ENCODE results near the gene LPCAT1.

Gene LPCAT1

DNA sequence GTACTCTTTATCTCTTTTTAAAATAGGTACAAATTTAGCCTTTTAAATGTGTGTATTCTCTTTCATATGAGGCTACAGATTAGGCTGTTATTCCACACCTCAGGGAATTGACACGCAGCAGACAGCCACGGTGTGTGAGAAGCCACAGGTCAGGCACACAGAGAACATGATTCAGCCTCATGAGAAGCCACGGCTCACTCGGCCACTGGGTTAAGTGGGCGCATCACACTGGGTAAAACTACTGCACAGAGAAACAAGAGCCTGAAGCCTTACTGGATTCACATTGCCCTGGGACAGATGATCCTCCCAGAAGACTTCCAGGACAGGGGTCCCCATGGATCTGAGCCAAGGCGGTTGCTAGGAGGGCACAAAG, 28.2 kb downstream of the LPCAT1 start:
- no peak for DNase-seq (ENCODE audit: low spot score)

DNA sequence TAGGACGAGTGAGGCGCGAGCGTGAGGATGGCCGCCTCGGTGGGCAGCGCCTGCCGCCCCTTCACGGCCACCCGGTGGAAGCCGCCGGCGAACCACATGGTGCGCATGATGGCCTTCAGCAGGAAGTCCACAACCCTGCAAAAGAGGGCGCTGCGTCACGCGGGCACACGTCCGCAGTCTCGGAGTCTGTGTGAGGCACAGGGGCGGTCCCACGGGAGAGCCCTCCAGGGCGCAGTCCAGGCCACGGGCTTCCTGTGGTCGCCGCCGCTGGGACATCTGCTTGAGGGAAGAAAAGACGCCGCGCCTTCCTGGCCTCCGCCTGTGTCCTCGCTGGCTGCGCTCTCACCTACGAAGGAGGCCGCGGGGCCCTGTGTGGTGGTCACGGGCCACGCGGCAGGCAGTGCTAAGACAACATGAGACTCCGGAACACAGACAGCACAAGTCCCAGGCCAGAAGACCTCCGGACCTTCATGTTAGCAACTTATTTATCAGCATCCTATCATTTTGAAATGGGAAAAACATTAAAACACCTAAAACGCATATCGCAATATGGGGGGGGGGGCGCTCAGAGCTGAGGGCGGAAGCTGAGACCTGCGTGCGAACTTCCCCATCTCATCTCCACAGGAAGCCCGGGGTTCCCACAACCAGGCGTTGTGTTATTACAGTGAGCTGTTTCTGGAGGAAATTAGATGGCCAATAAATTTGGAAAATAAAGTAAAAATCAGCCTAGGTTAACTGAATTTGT, 28.8 kb downstream of the LPCAT1 start:
- DNase-seq (ENCODE audit: low spot score), result no peak

DNA sequence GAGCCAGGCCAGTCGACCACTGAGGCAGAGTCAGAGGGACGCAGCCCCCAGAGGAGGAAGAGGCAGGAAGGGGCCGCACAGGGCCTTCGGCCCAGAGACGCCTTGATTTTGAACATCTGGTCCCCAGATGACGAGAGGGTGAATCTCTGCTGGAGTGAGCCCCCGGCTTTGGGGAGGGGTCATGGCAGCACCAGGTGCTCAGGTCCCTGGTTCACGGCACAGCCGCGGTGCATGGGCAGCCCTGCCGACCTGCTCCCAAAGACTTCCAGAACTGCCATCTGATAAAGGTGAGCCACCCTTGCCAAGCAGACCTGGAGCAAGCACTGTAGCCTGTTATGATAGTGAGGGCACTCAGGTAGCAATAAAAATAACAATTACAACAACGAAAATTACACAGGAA, 29.8 kb downstream of the LPCAT1 start:
- DNase-seq (ENCODE audit: low spot score), result no peak

DNA sequence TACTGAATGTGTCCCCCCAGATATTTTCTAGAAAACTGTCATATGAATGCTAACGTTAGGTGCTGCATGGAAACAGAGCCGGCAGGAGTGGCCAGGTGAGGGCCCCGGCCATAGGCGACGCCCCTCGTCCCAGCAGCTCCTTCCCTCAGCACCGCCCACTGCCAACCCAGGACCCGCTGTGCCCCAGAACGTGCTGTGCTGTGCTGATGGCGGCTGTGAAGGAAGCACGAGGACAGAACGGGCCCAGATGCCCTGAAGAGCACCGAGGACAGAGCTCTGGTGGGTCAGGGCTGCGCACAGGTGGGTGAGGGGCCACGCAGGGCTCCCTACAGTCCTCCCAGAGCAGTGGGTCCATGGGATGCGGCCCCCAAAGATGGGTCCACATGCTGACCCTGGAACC, 30.3 kb downstream of the LPCAT1 start:
- no peak for DNase-seq (ENCODE audit: low spot score)

DNA sequence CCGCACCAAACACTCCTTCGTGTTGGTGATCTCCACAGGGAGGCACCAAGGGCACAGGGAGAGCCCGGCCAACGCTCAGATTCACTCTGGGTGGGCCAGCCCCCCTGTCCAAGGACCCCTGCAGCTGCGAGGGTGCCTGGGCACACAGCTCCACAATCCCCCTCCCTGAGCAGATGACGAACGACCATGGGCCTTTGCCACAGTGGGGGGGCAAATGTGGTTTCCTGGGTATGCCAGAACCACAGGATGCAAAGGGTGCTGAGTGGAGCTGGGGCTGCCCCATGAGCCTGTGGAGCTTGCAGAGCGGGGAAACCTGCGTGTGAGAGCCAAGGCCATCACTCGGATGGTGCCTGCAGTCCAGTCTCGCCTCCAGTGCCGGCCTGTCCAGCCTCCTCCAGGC, 31.0 kb downstream of the LPCAT1 start:
- no peak for DNase-seq (ENCODE audit: low spot score)

DNA sequence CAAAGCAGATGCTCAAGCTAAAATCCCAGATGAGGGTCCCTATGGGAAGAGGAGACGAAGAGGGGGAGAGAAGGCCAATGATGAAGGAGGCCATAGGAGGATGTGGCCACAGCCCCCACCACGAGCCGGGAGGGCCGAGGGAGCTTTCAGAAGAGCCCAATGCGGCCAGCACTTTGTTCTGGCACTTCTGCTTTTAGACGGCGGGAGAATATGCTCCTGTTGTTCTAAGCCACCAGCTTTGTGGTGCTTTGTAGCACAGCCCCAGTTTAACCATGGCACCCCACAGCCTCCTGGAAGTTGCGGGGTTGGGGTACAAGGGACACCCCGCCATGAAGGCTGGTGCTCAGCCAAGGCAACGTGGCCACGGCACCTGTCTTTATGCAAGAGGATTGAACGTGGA, 33.4 kb downstream of the LPCAT1 start:
- DNase-seq (ENCODE audit: low spot score), result no peak

DNA sequence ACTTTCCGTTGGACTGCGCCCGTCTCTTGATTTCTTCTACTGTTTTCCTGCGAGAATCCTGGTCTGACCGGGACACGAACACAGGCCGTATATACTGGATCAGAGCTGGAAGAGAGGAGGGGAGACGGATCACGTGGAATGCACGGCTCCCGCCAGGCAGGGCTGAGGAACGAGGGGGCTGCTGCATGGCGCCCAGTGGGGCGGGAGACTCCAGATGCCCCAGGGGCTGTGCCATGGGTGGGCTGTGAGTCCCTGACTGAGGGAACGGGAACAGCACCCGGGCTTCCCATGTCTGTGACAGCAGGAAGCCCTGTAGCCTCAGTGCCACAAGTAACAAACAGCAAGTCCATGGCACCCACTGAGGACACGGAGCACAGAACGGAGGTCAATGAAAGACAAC, 34.0 kb downstream of the LPCAT1 start:
- DNase-seq (ENCODE audit: low spot score), result no peak

DNA sequence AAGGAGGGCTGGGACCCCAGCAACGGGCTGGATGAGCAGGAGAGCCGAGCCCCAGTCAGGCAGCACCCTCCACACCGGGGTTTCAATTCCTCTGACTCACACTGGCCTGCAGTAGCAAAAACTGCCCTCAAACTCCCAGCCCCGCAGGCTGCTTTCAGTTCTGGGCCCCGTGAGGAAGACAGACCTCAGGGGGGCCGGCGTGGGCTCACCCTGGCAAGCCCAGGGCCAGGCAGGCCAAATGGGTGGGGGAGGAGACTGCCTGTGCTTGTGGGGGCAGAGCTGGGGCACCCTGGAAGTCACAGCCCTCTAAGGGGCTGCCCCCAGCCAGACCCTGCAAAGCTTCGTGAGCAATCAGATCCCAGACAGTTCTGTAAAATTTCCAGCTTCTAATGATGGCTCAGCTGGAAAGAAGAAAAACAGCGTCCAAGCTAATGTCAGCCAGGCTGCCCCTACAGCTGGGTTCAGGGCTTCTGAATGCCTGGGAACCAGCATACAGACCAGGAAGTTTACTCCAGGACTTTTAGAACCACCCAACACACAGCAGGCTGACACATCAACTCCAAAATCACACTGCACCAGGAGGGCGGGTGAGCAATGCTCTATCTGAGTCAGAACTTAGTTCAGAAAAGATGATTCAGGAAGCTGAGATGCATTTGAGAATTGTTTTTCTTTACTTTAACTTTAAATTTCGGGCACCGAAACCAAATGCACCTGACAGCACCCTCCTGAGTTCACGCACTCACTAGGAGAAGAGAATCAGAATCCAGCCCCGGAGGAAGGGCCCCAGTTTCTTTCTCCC, 34.7 kb downstream of the LPCAT1 start:
- DNase-seq (ENCODE audit: low spot score), result peak; percentile 75

DNA sequence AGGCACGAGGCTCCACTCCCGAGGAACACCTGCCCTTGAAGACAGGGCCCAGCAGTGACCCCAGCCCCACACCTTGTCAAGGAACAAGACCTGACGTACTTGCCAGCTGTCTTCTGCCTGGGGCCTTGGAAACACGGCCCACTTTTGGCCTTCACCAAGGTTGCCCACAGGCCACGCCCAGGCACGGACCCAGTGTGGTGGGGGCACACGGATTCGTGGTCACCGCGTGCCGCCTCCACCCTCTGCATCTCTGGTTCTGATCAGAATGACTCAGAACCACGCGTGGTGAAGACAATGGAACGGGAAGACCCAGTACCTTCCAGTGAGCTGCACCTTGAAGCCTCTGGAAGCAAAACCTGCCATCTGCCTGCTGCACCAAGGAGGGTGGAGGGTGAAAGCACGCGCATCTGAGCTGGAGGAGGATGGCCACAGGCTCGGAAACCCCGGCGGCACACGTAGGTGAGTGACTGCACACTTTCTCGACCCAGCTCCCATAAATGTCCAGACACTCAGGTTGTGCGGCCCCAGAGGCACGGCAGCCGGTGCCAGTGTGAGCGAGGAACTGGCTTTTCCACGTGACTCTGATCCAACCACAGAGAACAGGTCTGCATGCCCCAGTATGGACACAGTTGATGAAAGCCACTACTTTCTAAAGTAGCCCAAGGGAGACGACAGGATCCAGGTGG, 36.5 kb downstream of the LPCAT1 start:
- no peak for DNase-seq (ENCODE audit: low spot score)

DNA sequence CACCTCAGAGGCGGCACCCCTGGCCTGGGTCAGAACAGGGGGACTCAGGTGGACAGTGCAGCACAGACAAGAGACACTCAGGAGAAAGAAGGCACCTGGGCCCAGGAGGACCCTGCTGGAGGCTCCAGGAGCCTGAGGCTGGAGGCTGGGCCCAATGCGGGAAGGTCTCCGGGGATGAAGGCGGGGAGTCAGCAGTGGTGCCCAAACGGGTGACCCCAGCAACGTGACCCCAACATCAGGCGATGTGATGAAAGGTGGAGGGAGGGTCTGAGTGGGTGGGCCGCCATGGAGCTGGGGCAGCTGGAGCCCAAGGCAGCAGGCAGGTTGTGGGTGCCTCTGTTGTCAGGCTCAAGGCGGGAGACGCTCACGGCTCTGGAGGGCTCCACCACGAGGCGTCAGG, 37.5 kb downstream of the LPCAT1 start:
- no peak for DNase-seq (ENCODE audit: low spot score)

DNA sequence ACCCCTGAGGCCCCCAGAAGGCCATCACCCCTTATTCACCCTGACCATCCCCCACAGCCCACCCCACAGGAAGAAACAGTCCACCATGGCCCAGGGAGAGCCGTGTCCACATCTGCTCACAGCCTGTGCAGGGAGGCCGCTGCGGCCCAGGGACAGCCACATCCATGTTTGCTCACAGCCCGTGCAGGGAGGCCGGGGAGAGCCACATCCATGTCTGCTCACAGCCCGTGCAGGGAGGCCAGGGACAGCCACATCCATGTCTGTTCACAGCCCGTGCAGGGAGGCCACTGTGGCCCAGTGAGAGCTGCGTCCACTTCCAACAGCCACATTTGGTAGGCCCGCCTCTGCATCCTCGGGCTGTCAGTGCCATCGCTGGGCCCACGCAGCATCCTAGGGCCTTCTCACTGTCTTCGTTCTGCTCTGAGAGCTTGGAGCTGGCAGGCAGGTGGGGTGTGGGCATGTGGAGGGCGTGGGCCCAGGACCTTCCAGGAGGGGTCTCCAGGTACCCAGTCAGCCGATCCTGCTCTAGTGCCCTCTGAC, 38.1 kb downstream of the LPCAT1 start:
- DNase-seq (ENCODE audit: low spot score), result no peak

DNA sequence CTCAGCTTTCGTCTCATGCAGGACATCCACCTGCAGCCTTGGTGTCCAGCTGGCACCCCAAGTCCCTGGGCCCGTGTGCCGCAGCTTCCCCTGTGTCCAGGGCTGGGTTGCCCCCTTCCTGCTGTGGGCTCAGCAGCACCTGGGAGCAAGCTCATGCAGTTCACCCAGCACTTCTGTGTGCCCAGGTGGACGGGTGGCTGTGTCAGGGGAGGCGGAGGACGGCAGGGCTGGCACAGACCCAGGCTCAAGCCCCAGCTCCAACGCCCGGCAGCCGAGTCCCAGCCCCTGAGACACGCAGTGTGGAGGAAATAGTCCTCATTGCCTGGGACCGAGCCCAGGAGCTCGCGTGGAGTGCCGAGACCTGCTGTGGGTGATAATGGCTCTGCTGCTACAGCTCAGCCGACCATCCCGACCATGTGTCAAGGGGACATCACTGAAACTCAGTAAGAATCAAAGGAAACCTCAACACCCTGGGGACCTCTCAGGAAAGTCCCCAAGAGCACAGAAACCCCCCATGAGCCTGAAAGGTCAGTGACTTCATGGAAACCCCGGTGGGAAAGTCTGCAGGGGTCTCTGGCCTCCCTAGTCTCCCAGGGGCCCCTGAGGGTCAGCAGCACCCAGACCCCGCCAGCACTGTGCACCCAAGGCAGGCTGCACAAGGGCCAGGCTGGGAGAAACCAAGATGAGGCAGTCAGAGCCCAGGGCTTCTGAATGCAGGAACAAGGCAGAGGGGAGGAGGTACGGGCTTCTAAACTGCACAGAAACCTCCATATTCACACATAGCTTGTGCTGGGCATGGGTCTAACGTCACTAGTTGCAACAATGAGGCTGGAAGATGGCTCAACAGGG, 38.8 kb downstream of the LPCAT1 start:
- no peak for DNase-seq (ENCODE audit: low spot score)

DNA sequence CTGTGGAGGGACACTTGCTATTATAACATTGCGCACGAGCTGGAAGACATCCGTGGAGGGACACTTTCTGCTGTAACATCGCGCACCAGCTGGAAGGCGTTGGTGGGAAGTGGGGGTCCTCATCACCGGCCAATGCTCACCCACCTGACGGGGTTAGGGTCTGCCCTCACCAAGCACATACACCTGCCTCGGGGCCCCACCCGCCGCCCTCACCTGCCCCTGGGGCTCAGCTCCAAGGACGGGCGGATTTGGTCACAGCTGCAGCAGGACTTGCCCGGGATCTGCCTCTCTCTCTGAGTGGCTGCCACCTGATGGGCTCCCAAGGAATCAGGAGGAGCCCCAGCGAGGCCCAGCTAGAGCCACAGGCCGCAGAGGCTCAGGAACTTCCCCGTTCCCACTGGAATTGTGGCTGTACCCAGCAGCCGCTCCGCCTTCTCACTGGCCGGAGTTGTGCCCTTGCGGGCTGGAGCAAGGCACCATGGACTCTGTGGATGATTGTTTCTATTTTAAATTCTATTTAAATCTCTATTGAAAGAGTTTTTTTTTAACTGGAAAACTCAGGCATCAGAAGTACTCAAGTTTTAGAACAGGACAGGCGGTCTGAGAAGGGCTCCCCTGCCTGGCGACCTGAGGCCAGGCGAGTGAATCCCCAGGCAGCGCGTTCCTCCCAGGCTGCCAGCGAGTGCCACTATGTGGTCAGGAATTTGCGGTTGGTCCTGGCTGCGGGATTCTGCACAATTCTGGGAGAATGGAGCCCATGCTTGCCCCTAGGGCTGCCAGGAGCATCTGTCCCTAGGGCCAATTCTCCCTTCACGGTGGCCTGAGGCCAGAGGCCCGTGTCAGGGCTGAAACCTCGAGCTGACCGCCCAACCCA, 39.7 kb downstream of the LPCAT1 start:
- no peak for DNase-seq (ENCODE audit: low spot score)

DNA sequence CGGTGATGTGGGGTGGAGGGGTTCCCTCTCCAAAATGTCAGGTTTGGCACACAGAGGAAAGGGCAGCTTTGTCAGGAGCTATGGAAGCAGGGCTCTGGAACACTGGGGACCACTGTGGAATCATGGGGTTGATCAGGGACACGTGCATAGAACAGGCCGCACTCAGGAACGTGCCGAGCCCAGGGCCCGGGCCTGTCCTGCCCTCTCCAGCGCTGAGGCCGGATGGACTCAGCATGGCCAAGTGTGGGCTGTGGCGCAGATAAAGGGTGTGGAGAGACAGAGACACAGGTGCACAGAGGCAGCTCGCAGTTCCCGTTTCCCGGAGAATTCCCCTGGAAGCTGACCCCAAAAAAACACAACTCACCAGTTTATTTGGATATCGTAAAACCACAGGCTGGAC, 40.7 kb downstream of the LPCAT1 start:
- DNase-seq (ENCODE audit: low spot score), result no peak

DNA sequence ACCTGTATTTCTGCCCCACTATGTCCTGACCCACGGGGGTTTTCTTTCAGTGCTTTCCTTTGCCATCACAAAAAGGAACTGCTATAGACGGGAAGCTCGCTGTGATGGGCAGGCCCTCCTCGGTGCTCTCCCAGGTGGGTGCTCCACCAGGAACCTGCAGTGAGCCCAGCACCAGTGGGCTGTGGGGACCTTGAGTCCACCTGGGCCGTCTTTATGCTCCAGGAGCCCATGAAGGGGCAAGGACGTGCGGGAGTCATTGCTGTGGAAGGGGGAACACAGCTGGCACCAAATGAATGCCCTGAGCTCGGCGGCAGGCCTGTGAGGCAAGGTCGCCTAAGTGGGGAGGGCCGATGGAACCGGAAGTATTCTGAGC, 41.8 kb downstream of the LPCAT1 start:
- DNase-seq (ENCODE audit: low spot score), result no peak

DNA sequence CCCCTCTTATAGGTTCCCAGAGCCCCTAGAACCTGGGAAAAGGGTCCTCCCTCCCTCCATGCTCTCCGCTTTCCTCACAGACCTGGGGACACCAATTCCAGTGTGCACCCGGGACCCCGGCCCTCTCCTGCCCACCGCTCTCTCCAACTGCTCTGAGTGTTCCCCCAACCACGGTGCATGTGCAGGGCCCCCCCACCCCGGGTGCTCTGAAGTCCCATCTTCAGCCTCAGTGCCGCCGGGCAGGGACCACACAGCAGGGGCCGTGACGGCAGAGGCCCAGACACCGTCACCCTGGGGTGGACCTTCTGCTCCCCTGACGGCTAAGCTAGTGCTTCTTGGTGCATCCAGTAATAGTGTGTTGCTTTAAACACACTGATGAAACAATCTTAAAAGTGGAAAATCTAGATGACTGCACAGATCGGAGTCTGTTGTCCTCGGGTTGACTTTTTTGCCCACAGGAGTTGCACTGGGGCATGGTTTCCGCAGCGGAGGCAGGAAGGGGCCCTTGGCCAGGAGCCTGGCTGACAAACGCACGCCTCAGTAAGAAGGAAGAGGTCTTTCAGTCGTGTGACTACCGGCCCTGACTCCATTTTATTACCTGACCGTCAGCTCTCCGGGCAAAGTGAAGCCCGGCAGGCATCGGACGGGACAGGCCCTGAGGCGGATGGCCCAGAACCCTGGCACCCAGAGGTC, 42.3 kb downstream of the LPCAT1 start:
- DNase-seq (ENCODE audit: low spot score), result no peak

DNA sequence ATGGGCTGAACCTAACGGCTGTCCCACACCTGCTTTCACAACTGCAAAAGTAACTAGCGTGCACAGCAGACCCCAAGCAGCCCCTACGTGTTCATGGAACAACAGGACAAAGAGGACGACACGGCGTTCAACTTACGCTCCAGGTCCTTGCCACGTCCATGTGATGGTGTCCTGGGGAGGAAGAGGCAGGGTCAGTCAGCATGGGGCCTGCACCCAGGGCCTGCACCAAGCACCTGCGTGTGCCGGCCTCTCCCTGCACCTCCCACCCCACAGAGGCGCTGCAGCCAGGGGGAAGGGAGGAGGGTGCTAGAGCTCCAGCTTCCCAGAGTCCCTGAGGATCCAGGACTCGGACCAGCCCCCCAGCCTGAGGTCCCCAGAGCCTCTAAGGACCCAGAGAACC, 43.0 kb downstream of the LPCAT1 start:
- no peak for DNase-seq (ENCODE audit: low spot score)

DNA sequence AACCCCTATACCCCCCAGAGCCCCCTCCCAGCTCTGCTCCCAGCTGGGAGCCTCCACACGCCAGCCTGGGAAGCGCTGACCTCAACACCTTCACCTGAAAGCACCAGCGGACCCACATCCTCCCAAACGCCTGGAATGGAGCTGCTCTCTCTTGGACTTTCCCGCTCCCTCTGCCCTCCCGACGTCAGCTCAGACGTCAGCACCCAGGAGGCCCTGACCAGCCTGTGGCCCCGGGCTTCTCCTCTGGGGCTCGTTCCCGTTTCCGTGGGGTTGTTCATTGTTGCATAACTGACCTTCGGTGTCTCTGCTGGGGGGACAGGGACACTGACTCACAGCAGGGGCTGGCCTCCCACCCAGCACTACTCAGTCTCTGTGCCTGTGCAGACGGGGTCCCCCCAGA, 43.5 kb downstream of the LPCAT1 start:
- no peak for DNase-seq (ENCODE audit: low spot score)

DNA sequence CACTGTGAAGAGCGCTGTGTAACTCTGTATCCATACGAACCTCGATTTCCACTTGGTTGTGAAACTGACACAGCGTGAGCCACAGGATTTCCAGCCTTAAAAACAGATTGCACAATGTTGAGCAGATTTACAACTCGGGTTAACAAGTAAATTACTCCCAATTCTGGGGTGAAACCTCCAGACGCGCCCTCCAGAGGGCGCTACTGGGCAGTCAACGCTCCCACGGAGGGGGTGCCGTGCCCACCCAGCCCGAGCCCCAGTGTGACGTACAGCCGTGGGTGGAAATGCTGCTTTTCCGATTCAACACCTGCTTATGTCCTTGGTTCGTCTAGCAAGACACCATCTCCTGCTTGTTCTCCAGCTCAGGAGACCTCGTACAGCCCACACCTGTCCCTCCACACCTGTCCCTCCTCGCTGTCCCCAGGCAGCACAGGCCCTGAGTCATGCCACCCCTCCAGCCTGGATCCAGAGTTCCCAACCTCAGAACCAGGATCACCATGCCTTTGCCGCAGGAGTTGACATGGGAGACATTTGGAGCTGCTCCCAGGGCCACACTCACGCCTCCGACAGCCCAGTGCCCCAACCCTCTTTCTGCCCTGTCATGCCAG, 44.1 kb downstream of the LPCAT1 start:
- DNase-seq (ENCODE audit: low spot score), result peak; percentile 15

DNA sequence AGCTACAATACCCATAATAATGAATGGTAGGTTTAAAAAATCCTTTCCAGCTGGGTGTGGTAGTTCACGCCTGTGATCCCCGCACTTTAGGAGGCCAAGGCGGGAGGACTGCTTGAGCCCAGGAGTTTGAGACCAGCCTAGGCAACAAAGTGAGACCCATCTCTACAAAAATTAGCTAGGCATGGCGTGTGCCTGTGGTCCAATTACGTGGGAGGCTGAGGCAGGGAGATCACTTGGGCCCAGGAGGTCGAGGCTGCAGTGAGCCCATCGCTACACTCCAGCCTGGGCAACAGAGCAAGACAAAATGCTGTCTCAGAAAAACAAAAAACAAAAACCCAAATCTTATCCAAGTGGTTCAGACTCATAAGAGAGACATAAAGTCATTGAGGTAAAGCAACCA, 44.7 kb downstream of the LPCAT1 start:
- no peak for DNase-seq (ENCODE audit: low spot score)

Measured in kidney tubule cell (primary cell).